ENCODE data around the gene TTL.
"Not testable (repeated sequence)": the region's sequence is repeated elsewhere in the genome, so short reads cannot be mapped to it uniquely, and the experiment has no call there.

TTL gene

GRCh38 chr2:112518807-112519206 lies 36.9 kb downstream of the TTL start:
- H3K4me3 ChIP-seq (ENCODE audit: low read depth, low read length) = no peak overlapping the region
- no peak for TF ChIP-seq CTCF (IDR thresholded peaks at IDR 0.05; ENCODE audit: control insufficient read depth, extremely low read depth, insufficient read depth)
- no peak for DNase-seq (ENCODE audit: low read depth)

GRCh38 chr2:112519506-112519905 lies 37.5 kb downstream of the TTL start:
- no peak overlapping the region for H3K4me3 ChIP-seq (ENCODE audit: low read depth, low read length)
- no peak for DNase-seq (ENCODE audit: low read depth)
- TF ChIP-seq CTCF (IDR thresholded peaks at IDR 0.05; ENCODE audit: control insufficient read depth, extremely low read depth, insufficient read depth) = no peak

GRCh38 chr2:112520234-112520783 lies 38.4 kb downstream of the TTL start:
- TF ChIP-seq CTCF (IDR thresholded peaks at IDR 0.05; ENCODE audit: control insufficient read depth, extremely low read depth, insufficient read depth) = no peak
- no peak for DNase-seq (ENCODE audit: low read depth)
- H3K4me3 ChIP-seq (ENCODE audit: low read depth, low read length) = no peak overlapping the region

GRCh38 chr2:112523291-112523777 lies 41.4 kb downstream of the TTL start:
- TF ChIP-seq CTCF (IDR thresholded peaks at IDR 0.05; ENCODE audit: control insufficient read depth, extremely low read depth, insufficient read depth) = no peak
- no peak for DNase-seq (ENCODE audit: low read depth)
- no peak overlapping the region for H3K4me3 ChIP-seq (ENCODE audit: low read depth, low read length)

GRCh38 chr2:112524276-112524675 lies 42.3 kb downstream of the TTL start:
- not testable (repeated sequence) for H3K4me3 ChIP-seq (ENCODE audit: low read depth, low read length)

GRCh38 chr2:112528541-112528940 lies 46.6 kb downstream of the TTL start:
- no peak for DNase-seq (ENCODE audit: low read depth)
- no peak for TF ChIP-seq CTCF (IDR thresholded peaks at IDR 0.05; ENCODE audit: control insufficient read depth, extremely low read depth, insufficient read depth)
- H3K4me3 ChIP-seq (ENCODE audit: low read depth, low read length) = no peak overlapping the region

More at GRCh38 chr2:112524276-112524675, 42.3 kb downstream of the TTL start:
- DNase-seq (ENCODE audit: low read depth) = not testable (repeated sequence)

- DNase-seq (ENCODE audit: low read depth) = no peak
- H3K4me3 ChIP-seq (ENCODE audit: low read depth, low read length) = no peak overlapping the region
- TF ChIP-seq CTCF (IDR thresholded peaks at IDR 0.05; ENCODE audit: control insufficient read depth, extremely low read depth, insufficient read depth) = no peak
These were observed 47.8 kb downstream of the TTL start for GRCh38 chr2:112529757-112530156.

Data from LNCaP clone FGC (cell line).